A204.1 (cell line): Measurements from ENCODE around the gene TRAPPC2B.
A peak's percentile ranks its signal among the peaks of the same experiment; 100 is the strongest.
"Not testable (repeated sequence)": the region's sequence is repeated elsewhere in the genome, so short reads cannot be mapped to it uniquely, and the experiment has no call there.

Source experiments
- FAIRE-seq: peaks from 2 replicates; lab custom pipeline; 2012; peaks lifted over from hg19 to GRCh38; lab: Jason Lieb, UNC

The TRAPPC2B gene

DNA sequence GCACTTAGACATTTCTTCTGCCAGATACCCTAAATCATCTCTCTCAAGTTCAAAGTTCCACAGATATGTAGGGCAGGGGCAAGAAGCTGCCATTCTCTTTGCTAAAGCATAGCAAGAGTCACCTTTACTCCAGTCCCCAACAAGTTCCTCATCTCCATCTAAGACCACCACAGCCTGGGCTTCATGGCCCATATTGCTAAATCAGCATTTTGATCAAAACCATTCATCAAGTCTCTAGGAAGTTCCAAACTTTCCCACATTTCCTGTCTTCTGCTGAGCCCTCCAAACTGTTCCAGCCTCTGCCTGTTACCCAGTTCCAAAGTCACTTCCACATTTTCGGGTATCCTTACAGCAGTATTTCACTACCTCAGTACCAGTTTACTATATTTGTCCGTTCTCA is 11.3 kb downstream of the TRAPPC2B start:
- FAIRE-seq = not testable (repeated sequence)

GRCh38 chr19:57376151-57376550 is 12.8 kb downstream of the TRAPPC2B start:
- FAIRE-seq = no peak

- FAIRE-seq = no peak
Measured at GRCh38 chr19:57377498-57378146, 14.3 kb downstream of the TRAPPC2B start.

GRCh38 chr19:57380923-57381322 is 17.6 kb downstream of the TRAPPC2B start:
- no peak for FAIRE-seq

DNA sequence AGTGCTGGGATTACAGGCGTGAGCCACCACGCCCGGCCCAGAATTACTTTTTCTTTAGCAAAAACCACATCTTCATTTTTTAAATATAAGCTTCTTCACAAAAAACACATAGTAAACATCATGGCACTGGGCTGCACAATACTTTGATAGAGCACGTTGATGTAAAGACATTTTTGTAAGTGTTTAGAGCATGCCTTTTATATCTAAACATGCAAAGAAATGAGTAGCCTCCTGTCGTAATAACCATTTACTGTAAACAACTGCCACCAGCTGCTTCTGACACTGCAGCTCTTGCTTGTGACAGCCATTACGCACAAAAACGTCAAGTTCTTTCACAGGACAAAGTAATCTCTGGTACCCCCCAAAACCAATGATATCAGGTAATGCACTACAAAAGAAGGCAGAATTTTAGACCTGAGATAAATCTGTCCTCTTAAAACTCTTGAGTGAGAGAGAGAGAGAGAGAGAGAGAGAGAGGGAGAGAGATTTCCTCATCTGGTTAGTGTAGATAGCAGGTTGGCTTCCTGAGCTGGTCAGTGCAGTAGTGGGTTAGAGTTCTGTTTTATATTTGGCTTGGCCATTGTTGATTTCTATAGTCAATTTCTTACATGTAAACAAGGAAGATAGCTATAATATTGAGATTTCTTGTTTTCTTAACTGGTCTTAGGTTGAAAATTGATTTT is 19.6 kb downstream of the TRAPPC2B start:
- no peak for FAIRE-seq

DNA sequence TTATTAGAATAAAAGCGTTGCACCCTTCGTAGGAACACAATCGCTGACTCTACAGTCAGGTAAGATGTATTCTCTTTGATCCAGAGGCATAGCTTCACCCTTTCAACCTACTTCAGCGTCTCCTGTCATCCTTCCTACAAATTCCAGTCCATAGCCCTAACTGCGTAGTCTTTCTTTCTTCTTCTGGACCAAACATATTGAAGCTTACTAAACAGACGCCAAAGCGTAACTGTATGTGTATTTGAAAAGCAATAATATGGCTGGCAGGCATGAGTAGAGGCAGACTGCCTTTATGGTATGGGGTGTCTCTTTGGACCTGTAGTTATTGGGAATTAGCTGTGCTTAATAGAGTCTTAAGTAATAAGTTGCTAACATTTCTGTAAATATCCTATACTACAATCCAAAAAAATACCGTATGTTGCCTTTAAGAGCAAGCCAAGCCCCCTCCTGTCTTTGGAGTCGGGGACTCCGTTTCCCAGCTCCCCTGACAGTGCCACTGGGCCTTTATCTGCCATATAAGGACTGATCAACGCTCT is 25.9 kb downstream of the TRAPPC2B start:
- no peak for FAIRE-seq

DNA sequence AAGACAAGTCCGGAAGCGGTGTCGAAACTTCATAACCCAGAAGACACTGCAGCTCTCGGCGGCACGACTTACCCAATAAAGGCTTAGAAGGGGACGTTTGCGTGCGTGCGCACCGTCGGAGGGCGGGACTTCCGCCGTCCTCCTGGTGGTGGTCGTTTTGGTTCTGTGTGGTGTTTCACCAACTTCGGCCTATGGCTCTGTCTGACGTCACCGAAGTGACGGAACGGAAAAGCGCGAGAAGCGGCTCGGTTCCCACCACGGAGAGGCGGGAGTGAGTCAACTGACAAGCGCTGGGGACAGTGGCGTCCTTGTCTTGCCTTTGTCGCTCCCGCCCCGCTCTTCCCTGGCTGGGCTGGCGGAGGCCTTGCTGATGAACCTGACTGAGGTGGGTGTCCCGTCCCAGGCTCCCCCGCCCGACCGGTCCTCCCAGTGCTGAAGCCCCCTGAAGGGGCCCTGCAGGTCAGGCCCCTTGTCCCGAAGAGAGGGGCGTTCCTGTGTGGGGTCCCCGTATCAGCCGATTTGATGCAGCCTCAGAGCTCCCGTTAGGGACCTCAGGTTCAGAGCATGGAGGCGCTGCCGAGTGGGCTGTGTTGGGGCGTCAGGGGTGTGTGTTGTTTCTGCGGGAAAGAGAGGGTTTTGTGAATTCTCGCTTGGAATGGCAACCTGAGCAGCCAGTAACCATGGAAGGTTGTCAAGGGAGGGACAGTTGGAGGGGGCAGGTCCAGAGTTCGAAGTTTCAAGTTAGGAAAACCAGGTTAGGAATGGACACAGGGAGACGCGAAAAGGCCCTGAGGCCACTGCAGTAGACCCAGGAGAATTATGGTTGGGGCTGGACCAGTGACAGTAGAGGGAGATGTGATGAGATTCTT is 26.6 kb downstream of the TRAPPC2B start, which contains the start of gene ZNF548:
TSS of gene ZNF548 (plus strand) at position 125 of the 869 bp plus-strand sequence. CDS start at position 371, 246 bp downstream.
- FAIRE-seq = peak; percentile 99

DNA sequence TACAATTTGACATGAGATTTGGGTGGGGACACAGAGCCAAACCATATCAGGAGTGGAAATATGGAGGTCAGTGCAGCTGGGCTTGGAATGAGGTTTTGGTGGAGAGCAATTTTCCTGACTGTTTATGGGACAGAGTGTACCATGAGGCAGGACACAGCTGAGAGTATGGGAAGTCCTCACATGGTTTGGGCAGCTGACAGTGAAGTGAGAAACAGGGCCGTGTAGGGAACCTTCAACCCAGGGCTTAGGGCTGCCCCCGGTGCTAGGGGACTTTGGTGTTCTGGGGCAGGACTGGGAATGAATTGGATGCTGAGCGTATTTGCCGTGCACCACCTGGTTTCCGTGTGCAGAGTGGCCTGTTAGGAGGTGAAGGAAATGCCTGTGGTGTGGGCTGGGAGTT is 32.4 kb downstream of the TRAPPC2B start:
- no peak for FAIRE-seq

- FAIRE-seq = no peak
Measured at GRCh38 chr19:57398868-57399267, 35.5 kb downstream of the TRAPPC2B start.

GRCh38 chr19:57403737-57404563 is 40.6 kb downstream of the TRAPPC2B start:
- FAIRE-seq = no peak

- no peak for FAIRE-seq
Measured at GRCh38 chr19:57406516-57407123, 43.3 kb downstream of the TRAPPC2B start.

DNA sequence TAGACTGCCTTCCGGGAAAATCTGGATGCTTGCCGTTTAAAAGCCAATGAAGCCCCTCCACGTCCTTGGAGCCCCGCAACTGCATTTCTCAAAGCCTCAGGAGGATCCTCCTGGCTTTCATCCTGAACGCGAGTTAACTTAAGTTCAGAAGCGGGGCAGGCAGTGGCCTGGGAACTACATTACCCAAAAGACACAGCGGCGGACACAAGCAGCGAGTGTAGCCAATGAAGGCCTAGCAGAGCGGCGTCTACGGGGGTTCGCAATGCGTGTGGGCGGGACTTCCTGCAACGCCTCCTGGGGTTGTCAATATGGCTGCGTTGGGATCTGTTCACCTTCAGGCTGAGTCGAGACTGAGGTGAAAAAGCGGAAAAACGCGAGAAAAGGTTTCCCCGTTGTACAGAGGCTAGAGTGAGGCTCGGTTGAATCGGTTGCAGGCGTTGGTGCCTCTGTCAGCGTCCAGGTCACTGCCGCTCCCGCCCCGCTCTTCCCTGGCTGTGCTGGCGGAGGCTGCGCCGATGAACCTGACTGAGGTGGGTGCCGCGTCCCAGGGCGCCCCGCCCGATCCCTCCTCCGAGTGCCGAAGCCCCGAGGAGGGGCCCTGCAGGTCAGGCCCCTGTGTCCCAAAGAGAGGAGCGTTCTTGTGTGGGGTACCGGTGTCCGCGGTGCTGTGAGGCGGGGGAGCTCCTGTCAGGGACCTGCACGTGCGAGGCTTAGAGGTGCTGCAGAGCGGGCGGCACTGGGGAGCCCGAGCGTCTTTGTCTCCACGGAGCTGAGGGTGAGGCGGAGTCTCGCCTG is 47.7 kb downstream of the TRAPPC2B start, which contains the start of gene ZNF17:
TSS of gene ZNF17 (plus strand) at position 285 of the 795 bp plus-strand sequence. CDS start 2,455 bp downstream, outside the sequence.
- FAIRE-seq = peak; percentile 98
